ENCODE measurements around the gene DGKA.
A peak's percentile ranks its signal among the peaks of the same experiment; 100 is the strongest.
"Not testable (repeated sequence)": the region's sequence is repeated elsewhere in the genome, so short reads cannot be mapped to it uniquely, and the experiment has no call there.

The DGKA gene

GRCh38 chr12:55972911-55973598 is 42.1 kb downstream of the DGKA start:
- TF ChIP-seq CTCF (IDR thresholded peaks at IDR 0.05; ENCODE audit: extremely low read depth, insufficient read depth, missing control alignments), result no peak
- DNase-seq (ENCODE audit: low spot score), result no peak
- in situ Hi-C loops (cut with MboI; ENCODE audit: low pct_unique_long_range_greater_than_20kb, low sequenced_read_pairs, unreplicated experiment), result no loop called here

- DNase-seq (ENCODE audit: low spot score), result peak; percentile 96
- in situ Hi-C loops (cut with MboI; ENCODE audit: low pct_unique_long_range_greater_than_20kb, low sequenced_read_pairs, unreplicated experiment), result no loop called here
- TF ChIP-seq CTCF (IDR thresholded peaks at IDR 0.05; ENCODE audit: extremely low read depth, insufficient read depth, missing control alignments), result no peak
Measured at GRCh38 chr12:55973599-55974307, 42.8 kb downstream of the DGKA start, which contains the start of gene RAB5B. RAB5B (plus strand) TSS chr12:55974078; CDS start chr12:55986961, 12,883 bp downstream.

GRCh38 chr12:55974308-55974730 is 43.4 kb downstream of the DGKA start:
- peak; percentile 45 for DNase-seq (ENCODE audit: low spot score)
- TF ChIP-seq CTCF (IDR thresholded peaks at IDR 0.05; ENCODE audit: extremely low read depth, insufficient read depth, missing control alignments), result no peak
- in situ Hi-C loops (cut with MboI; ENCODE audit: low pct_unique_long_range_greater_than_20kb, low sequenced_read_pairs, unreplicated experiment), result no loop called here

- TF ChIP-seq CTCF (IDR thresholded peaks at IDR 0.05; ENCODE audit: extremely low read depth, insufficient read depth, missing control alignments), result no peak
- DNase-seq (ENCODE audit: low spot score), result no peak
- in situ Hi-C loops (cut with MboI; ENCODE audit: low pct_unique_long_range_greater_than_20kb, low sequenced_read_pairs, unreplicated experiment), result no loop called here
Measured at GRCh38 chr12:55978393-55978792, 47.4 kb downstream of the DGKA start.

GRCh38 chr12:55979069-55979468 is 48.1 kb downstream of the DGKA start:
- in situ Hi-C loops (cut with MboI; ENCODE audit: low pct_unique_long_range_greater_than_20kb, low sequenced_read_pairs, unreplicated experiment), result no loop called here
- no peak for TF ChIP-seq CTCF (IDR thresholded peaks at IDR 0.05; ENCODE audit: extremely low read depth, insufficient read depth, missing control alignments)
- DNase-seq (ENCODE audit: low spot score), result no peak

- in situ Hi-C loops (cut with MboI; ENCODE audit: low pct_unique_long_range_greater_than_20kb, low sequenced_read_pairs, unreplicated experiment); DNase-seq (ENCODE audit: low spot score): not testable (repeated sequence)
Measured at GRCh38 chr12:55981882-55982281, 50.9 kb downstream of the DGKA start.

GRCh38 chr12:55982319-55982936 is 51.5 kb downstream of the DGKA start:
- no peak for TF ChIP-seq CTCF (IDR thresholded peaks at IDR 0.05; ENCODE audit: extremely low read depth, insufficient read depth, missing control alignments)
- in situ Hi-C loops (cut with MboI; ENCODE audit: low pct_unique_long_range_greater_than_20kb, low sequenced_read_pairs, unreplicated experiment), result no loop called here
- peak; percentile 68 for DNase-seq (ENCODE audit: low spot score)

All from GM13977 (cell line).